Islet precursor cell (in vitro differentiated cells): ENCODE measurements around the gene NANP.

ENCODE experiments used
- DNase-seq: peaks from one replicate; pipeline ENCODE4 v3.0.0-alpha.2; 2018

NANP gene

GRCh38 chr20:25567286-25567685 is 56.5 kb downstream of the NANP start:
- DNase-seq: no peak

- DNase-seq: no peak
Observed at GRCh38 chr20:25566821-25567220, 57.0 kb downstream of the NANP start.

- DNase-seq: no peak
Observed at GRCh38 chr20:25565578-25566157, 58.1 kb downstream of the NANP start.

- DNase-seq: no peak
Observed at GRCh38 chr20:25563876-25564275, 59.9 kb downstream of the NANP start.

- no peak for DNase-seq
Observed at GRCh38 chr20:25563362-25563761, 60.5 kb downstream of the NANP start.
